ENCODE measurements around the gene CCDC57.

The CCDC57 gene

DNA sequence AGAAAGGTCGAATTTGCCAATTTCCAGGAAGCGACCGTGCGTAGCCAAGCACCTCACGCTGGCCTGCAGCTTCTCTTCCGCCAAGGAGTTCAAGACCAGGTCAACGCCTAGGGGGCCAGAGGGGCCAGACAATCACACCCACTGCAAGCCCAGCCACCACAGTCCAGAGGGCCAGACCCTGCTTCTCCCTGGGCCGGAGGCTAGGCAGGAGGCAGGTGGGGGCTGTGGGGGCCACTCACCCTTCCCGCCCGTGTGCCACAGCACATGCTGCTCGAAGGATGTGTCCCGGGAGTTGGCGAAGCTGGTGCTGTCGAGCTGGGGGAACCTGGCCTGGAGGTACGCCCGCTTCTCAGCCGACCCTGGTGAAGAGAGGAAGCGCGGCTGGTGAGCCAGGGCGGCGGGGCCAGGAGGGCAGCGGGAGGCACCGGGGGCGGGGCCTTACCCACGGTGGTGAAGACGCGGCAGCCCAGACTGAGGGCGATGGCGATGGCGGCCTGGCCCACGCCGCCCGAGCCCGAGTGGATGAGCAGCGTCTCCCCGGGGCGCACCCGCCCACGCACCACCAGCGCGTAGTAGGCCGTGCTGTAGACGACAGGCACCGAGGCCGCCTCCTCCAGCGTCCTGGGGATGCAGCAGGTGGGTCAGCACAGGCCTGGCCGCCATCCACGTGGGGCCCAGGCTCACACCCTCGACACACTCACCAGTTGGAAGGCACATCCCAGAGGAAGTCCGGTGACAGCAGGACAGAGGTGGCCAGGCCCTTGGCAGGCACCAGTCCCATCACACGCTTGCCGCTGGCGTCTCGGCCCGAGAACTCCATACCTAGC lies 128.9 kb downstream of the CCDC57 start:
- H3K4me3 ChIP-seq (ENCODE audit: low read depth, low read length): no peak overlapping the region
- TF ChIP-seq, protein P1, sequence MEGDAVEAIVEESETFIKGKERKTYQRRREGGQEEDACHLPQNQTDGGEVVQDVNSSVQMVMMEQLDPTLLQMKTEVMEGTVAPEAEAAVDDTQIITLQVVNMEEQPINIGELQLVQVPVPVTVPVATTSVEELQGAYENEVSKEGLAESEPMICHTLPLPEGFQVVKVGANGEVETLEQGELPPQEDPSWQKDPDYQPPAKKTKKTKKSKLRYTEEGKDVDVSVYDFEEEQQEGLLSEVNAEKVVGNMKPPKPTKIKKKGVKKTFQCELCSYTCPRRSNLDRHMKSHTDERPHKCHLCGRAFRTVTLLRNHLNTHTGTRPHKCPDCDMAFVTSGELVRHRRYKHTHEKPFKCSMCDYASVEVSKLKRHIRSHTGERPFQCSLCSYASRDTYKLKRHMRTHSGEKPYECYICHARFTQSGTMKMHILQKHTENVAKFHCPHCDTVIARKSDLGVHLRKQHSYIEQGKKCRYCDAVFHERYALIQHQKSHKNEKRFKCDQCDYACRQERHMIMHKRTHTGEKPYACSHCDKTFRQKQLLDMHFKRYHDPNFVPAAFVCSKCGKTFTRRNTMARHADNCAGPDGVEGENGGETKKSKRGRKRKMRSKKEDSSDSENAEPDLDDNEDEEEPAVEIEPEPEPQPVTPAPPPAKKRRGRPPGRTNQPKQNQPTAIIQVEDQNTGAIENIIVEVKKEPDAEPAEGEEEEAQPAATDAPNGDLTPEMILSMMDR (conservative IDR thresholded peaks at IDR 0.05; ENCODE audit: low read depth, low read length): no peak
- no peak for DNase-seq (ENCODE audit: low read depth)

DNA sequence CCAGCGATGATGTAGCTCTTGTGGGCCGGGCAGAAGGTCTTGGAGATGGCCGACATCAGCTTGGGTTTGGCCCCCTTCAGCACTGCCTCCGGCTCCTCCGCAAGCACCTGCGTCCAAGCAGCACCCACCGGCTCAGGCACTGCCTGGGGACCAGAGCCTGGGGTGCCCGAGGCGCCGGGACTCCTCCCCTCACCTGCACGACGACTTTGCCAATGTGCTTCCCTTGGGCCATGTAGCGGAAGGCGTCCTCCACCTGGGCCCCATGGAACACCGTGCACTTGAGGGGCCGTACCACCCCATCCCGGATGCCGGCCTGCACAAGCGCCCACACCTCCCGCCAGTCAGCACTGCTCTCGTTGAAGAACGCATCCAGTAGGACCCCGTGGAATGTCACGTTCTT lies 129.6 kb downstream of the CCDC57 start:
- H3K4me3 ChIP-seq (ENCODE audit: low read depth, low read length): no peak overlapping the region
- TF ChIP-seq, protein P1 (conservative IDR thresholded peaks at IDR 0.05; ENCODE audit: low read depth, low read length): no peak
- no peak for DNase-seq (ENCODE audit: low read depth)

DNA sequence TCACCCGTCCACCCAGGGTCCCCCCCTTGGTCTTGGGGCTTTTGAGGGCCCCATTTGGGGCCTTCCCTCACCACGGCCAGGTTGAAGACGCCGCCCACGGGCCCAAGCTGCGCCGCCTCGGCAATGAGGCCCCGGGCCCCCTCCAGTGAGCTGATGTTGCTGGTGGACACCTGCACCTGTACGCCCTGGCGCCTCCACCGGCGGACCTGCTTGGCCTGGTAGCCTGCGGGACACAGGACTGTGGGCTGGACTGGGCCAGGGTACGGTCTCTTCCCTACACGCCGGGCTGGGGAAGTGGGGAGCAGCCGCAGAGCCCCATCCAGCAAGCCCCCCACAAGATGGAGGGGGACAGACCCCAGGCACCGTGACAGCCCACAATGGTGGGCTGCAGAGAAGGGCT lies 130.2 kb downstream of the CCDC57 start:
- TF ChIP-seq, protein P1 (conservative IDR thresholded peaks at IDR 0.05; ENCODE audit: low read depth, low read length): no peak
- H3K4me3 ChIP-seq (ENCODE audit: low read depth, low read length): no peak overlapping the region
- no peak for DNase-seq (ENCODE audit: low read depth)

DNA sequence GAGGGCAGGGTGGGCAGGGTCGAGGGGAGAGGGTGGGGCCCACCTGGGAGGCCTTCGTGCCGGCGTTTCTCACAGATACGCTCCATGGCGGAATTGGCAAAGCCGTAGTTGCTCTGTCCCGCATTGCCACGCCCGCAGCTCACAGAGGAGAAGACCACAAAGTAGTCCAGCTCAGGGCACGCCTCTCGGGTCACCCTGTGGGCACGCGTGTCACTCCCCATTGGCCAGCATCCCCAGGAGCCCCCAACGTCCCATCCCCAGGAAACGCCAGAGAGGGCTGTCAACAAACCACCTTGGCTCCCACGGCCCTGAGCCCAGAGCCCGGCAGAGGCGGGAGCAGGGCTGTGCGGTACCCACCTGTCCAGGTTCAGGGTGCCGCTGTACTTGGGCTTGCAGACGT lies 130.7 kb downstream of the CCDC57 start:
- TF ChIP-seq, protein P1 (conservative IDR thresholded peaks at IDR 0.05; ENCODE audit: low read depth, low read length): no peak
- H3K4me3 ChIP-seq (ENCODE audit: low read depth, low read length): no peak overlapping the region
- DNase-seq (ENCODE audit: low read depth): no peak

DNA sequence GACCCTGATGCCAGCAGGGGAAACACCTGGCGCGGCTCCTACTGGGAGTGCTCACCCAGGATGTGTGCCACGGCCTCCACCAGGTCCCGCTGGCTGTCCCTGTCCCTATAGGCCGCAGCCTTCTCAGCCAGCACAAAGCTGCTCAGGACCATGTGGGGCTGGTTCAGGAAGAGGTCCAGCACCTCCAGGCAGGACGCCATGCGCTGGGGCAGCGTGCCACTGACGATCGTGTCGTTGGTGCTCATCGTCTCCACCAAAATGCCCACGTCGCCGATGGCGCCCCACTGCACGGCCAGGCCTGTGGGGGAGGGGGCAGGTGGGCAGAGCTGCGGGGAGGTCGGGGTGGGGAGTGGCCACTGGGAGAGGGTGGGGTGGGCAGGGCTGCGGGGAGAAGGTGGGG lies 131.1 kb downstream of the CCDC57 start:
- DNase-seq (ENCODE audit: low read depth): no peak
- TF ChIP-seq, protein P1 (conservative IDR thresholded peaks at IDR 0.05; ENCODE audit: low read depth, low read length): no peak
- H3K4me3 ChIP-seq (ENCODE audit: low read depth, low read length): no peak overlapping the region

DNA sequence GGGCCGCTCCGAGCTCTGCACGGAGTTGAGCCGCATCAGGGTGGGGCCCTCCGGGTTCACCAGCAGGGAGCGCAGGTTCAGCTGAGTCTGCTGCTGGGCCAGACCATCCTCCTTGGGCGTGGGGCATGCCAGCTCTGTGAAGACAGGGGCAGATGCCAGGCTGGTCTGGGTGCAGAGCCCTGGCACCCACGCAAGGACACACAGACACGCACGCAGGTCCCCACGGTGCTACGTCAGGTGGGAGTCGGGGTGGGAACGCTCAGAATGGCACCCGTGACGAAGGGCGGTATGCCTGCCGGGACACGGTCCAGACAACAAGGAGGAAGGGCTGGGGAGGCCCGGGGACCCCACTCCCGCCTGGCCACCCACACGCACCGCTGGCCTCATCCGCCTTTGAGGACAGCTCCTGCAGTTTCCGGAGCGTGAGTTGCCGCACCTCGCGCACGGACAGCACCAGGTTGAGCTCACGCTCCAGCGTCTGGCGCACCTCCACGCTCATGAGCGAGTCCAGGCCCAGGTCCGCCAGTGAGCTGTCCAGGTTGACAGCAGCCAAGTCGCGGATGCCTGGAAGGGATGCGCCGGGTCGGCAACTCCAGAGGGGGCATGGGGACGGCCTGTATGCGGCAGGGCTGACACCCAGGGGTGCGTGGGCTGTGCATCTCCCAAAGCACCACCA lies 131.7 kb downstream of the CCDC57 start:
- no peak overlapping the region for H3K4me3 ChIP-seq (ENCODE audit: low read depth, low read length)
- DNase-seq (ENCODE audit: low read depth): no peak
- TF ChIP-seq, protein P1 (conservative IDR thresholded peaks at IDR 0.05; ENCODE audit: low read depth, low read length): no peak

All from choroid plexus epithelial cell (primary cell).